Epidermal melanocyte (primary cell): ENCODE measurements around the gene AOC3.
"Not testable (repeated sequence)": the region's sequence is repeated elsewhere in the genome, so short reads cannot be mapped to it uniquely, and the experiment has no call there.

Experiments
- DNase-seq: peaks from one replicate; pipeline ENCODE4 v3.0.0; 2011; ENCODE audit warnings: low spot score; ENCODE audit not compliant: insufficient read length

Gene AOC3

GRCh38 chr17:42891539-42892152, 40.6 kb downstream of the AOC3 start:
- DNase-seq, result no peak

- no peak for DNase-seq
Observed at GRCh38 chr17:42893359-42893758, 42.4 kb downstream of the AOC3 start.

GRCh38 chr17:42894283-42895184, 43.5 kb downstream of the AOC3 start:
- DNase-seq, result no peak

DNA sequence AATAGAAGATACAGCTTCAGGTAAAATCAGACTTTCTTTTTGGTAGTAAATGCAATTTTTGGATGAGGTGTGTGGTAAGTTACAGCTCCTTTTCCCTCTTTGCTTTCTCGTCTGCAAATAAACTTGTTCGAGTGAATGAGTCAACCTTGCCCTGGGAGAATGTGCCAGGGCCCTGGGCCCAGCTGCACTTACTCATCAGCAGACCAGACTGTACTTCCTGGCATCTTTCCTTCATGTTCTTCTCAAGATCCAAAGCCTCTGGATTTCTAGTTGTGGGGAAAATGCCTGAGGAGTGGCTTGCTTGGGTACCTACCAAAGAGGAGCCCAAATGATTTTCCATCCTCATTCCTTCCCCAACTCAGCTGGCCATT, 44.2 kb downstream of the AOC3 start:
- no peak for DNase-seq

DNA sequence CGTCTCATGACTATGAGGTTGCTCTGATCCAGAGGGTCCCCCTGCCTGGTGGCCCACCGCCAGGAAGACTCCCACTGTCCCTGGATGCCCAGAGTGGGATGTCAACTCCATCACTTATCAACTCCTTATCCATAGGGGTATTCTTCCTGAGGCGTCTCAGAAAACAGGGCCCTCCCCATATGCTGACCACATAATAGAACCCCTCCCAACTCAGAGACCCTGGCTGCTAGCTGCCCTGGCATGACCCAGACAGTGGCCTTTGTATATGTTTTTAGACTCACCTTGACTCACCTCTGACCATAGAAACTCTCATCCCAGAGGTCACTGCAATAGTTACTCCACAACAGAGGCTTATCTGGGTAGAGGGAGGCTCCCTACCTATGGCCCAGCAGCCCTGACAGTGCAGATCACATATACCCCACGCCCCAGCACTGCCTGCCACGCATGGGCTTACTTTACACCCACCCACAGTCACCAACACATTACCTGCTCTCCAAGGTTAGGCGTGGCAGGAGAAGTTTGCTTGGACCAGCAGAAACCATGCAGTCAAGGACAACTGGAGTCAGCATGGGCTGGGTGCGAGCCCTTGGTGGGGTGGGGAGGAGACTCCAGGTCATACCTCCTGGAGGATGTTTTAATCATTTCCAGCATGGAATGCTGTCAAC, 47.3 kb downstream of the AOC3 start:
- DNase-seq, result no peak

DNA sequence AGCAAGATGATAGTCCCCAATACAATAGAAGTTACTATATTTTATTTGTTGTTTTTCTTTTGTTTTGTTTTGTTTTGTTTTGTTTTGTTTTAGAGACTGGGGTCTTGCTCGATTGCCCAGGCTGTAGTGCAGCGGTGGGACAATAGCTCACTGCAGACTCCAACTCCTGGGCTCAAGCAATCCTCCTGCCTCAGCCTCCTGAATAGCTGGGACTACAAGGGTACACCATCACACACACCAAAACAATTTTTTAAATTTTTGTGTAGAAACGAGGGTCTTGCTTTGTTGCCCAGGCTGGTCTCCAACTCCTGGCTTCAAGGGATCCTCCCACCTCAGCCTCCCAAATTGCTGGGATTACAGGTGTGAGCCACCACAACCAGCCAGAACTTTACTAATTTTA, 49.0 kb downstream of the AOC3 start:
- not testable (repeated sequence) for DNase-seq

- DNase-seq, result no peak
Observed at GRCh38 chr17:42900460-42901331, 49.7 kb downstream of the AOC3 start, which contains the start of gene G6PC1. G6PC1 (plus strand) TSS chr17:42900799; CDS start chr17:42900877, 78 bp downstream.

DNA sequence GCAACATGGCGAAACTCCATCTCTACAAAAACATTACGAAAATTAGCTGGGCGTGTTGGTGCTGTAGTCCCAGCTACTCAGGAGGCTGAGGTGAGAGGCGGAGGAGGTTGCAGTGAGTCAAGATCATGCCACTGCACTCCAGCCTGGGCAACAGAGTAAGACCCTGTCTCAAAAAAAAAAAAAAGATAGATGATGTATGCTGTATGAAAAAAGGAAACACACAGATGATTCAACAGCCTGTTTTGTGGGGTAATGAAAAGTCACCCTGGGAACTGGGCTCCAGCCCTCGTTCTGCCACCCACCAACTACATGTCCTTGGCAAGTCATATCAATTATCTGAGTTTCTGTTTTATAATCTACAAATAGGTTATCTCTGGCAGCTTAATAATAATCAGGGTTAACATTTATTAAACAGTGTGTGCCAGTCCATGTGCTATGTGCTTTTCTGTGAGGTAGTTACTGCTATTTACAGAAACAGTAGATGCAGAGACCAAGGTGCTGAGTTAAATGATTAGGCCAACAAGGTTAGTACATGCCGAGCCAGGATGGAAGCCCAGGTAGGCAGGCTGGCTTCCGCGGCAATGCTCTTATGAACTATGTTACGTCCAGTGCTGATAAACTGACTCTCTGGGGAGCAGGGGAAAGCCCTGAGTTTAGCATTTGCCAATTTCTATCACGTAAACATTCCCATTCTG, 50.7 kb downstream of the AOC3 start:
- DNase-seq, result no peak

GRCh38 chr17:42904110-42904469, 53.1 kb downstream of the AOC3 start:
- DNase-seq, result no peak

- no peak for DNase-seq
Observed at GRCh38 chr17:42906772-42907446, 55.9 kb downstream of the AOC3 start.
